ENCODE data around the gene CADM1.

CADM1 gene

GRCh38 chr11:115302946-115303703 lies 201.1 kb downstream of the CADM1 start:
- no peak for DNase-seq (ENCODE audit: low read depth in 2 of 2)
- no peak overlapping the region for H3K4me3 ChIP-seq (replicated peaks in 1 of 2; ENCODE audit: low read depth in 2 of 2, low read length in 2 of 2)
- no peak for TF ChIP-seq CTCF (IDR thresholded peaks at IDR 0.05; ENCODE audit: low read depth, low read length)

GRCh38 chr11:115300660-115301428 lies 203.4 kb downstream of the CADM1 start:
- no peak for DNase-seq (ENCODE audit: low read depth in 2 of 2)
- no peak for TF ChIP-seq CTCF (IDR thresholded peaks at IDR 0.05; ENCODE audit: low read depth, low read length)
- no peak overlapping the region for H3K4me3 ChIP-seq (replicated peaks in 1 of 2; ENCODE audit: low read depth in 2 of 2, low read length in 2 of 2)

GRCh38 chr11:115298300-115299012 lies 205.8 kb downstream of the CADM1 start:
- TF ChIP-seq CTCF (IDR thresholded peaks at IDR 0.05; ENCODE audit: low read depth, low read length): no peak
- H3K4me3 ChIP-seq (replicated peaks in 1 of 2; ENCODE audit: low read depth in 2 of 2, low read length in 2 of 2): no peak overlapping the region
- DNase-seq (ENCODE audit: low read depth in 2 of 2): no peak

GRCh38 chr11:115297330-115297729 lies 206.9 kb downstream of the CADM1 start:
- TF ChIP-seq CTCF (IDR thresholded peaks at IDR 0.05; ENCODE audit: low read depth, low read length): no peak
- H3K4me3 ChIP-seq (replicated peaks in 1 of 2; ENCODE audit: low read depth in 2 of 2, low read length in 2 of 2): no peak overlapping the region
- no peak for DNase-seq (ENCODE audit: low read depth in 2 of 2)

GRCh38 chr11:115291325-115291724 lies 212.9 kb downstream of the CADM1 start:
- DNase-seq (ENCODE audit: low read depth in 2 of 2): no peak
- H3K4me3 ChIP-seq (replicated peaks in 1 of 2; ENCODE audit: low read depth in 2 of 2, low read length in 2 of 2): no peak overlapping the region
- TF ChIP-seq CTCF (IDR thresholded peaks at IDR 0.05; ENCODE audit: low read depth, low read length): no peak

- no peak overlapping the region for H3K4me3 ChIP-seq (replicated peaks in 1 of 2; ENCODE audit: low read depth in 2 of 2, low read length in 2 of 2)
- no peak for TF ChIP-seq CTCF (IDR thresholded peaks at IDR 0.05; ENCODE audit: low read depth, low read length)
- no peak for DNase-seq (ENCODE audit: low read depth in 2 of 2)
These were observed 213.3 kb downstream of the CADM1 start for GRCh38 chr11:115290893-115291292.

All from cardiac fibroblast (primary cell).